Neural cell (in vitro differentiated cells): ENCODE results near the gene TNPO2.

ENCODE experiments used
- RAD21 ChIP-seq: fragments of 450-650 bp; conservative IDR thresholded peaks from 2 replicates; pipeline ENCODE4 v1.6.1; 2014; ENCODE audit warnings: antibody characterized with exemption, mild to moderate bottlenecking, moderate library complexity
- TF ChIP-seq, protein P1 (sequence below): fragments of 450-650 bp; IDR thresholded peaks from 2 replicates; pipeline ENCODE4 v1.5.1; 2014; ENCODE audit warnings: antibody characterized with exemption, mild to moderate bottlenecking, moderate library complexity; ENCODE audit not compliant: poor library complexity, severe bottlenecking

GRCh38 chr19:12764698-12765097 lies 41.0 kb upstream of the TNPO2 start:
- TF ChIP-seq, protein P1, sequence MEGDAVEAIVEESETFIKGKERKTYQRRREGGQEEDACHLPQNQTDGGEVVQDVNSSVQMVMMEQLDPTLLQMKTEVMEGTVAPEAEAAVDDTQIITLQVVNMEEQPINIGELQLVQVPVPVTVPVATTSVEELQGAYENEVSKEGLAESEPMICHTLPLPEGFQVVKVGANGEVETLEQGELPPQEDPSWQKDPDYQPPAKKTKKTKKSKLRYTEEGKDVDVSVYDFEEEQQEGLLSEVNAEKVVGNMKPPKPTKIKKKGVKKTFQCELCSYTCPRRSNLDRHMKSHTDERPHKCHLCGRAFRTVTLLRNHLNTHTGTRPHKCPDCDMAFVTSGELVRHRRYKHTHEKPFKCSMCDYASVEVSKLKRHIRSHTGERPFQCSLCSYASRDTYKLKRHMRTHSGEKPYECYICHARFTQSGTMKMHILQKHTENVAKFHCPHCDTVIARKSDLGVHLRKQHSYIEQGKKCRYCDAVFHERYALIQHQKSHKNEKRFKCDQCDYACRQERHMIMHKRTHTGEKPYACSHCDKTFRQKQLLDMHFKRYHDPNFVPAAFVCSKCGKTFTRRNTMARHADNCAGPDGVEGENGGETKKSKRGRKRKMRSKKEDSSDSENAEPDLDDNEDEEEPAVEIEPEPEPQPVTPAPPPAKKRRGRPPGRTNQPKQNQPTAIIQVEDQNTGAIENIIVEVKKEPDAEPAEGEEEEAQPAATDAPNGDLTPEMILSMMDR = no peak
- no peak for TF ChIP-seq RAD21
